HG02870 (cell line): ENCODE data around the gene TMEM80.

Source experiments
- ATAC-seq: cut with Tn5 transposase; IDR thresholded peaks from one replicate; pipeline ENCODE4 v1.9.1; 2021; ENCODE audit warnings: mild to moderate bottlenecking, moderate library complexity; ENCODE audit not compliant: unreplicated experiment

Gene TMEM80

DNA sequence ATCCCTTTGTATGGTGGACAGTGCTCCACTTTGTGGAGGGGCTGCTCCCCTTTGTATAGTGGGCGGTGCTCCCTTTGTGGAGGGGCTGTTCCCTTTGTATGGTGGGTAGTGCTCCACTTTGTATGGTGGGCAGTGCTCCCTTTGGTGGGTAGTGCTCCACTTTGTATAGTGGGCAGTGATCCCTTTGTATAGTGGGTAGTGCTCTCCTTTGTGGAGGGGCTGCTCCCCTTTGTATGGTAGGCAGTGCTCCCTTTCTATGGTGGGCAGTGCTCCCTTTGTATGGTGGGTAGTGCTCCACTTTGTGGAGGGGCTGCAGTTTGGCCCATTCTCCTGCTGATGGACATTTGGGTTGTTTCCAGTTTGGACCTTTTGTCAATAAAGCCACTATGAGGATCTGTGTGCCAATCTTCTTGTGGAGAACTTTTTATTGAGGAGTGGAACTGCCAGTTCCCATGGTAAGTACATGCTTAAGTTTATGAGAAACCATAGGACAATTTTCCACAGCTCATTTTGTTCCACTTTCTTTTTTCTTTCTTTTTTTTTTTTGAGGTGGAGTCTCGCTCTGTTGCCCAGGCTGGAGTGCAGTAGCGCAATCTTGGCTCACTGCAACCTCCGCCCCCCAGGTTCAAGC lies 47.1 kb downstream of the TMEM80 start:
- ATAC-seq: no peak

DNA sequence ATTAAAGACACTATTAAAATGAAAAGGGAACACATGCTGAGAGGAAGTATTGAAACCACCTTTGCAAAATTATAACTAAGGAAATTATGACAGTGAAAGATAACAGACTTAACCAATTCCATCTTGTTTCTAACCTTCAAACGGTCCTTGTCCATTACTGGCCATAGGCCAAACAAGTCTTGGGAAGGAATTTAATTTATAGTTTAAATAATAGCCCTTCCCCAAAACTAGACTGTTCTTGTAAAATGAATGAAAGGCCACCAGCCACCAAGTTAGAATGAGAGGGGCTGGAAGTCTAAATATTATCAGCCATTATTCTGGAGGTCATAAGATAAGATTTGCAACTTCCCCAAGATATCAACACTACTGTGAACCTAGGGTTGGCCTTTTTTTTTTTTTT lies 49.8 kb downstream of the TMEM80 start:
- no peak for ATAC-seq

DNA sequence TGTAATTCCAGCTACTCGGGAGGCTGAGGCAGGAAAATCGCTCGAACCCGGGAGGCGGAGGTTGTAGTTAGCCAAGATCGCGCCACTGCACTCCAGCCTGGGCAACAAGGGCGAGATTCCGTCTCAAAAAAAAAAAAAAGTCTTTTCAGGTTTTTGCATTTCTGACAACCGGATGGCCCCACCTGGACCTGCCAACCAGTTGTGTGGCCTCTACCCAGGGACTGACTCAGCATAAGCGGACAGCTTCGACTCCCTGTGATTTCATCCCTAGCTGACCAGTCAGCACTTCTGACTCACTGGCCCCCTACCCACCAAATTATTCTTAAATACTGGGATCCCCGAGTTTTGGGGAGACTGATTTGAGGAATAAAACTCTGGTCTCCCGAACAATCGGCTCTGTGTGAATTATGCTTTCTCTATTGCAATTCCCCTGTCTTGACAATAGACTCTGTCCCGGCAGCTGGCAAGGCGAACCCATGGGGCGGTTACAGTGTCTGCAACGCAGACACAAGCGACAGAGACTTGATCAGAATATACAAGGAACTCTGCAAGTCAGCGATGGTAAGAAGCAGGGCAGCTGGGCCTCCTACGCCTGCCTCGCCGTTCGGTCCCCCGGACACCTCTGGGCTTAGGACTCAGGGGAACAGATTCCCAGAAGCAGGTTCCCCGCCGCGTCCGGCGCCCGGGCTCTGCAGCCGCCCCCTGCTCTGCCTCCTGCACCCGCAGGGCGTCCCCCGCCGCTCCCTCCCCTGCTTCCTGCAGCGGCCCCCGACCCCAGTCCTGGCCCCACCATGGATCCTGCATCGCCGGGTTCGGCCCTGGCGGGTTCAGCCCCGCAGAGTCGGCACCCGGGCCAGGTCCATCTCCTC lies 50.9 kb downstream of the TMEM80 start:
- ATAC-seq: peak; percentile 24

DNA sequence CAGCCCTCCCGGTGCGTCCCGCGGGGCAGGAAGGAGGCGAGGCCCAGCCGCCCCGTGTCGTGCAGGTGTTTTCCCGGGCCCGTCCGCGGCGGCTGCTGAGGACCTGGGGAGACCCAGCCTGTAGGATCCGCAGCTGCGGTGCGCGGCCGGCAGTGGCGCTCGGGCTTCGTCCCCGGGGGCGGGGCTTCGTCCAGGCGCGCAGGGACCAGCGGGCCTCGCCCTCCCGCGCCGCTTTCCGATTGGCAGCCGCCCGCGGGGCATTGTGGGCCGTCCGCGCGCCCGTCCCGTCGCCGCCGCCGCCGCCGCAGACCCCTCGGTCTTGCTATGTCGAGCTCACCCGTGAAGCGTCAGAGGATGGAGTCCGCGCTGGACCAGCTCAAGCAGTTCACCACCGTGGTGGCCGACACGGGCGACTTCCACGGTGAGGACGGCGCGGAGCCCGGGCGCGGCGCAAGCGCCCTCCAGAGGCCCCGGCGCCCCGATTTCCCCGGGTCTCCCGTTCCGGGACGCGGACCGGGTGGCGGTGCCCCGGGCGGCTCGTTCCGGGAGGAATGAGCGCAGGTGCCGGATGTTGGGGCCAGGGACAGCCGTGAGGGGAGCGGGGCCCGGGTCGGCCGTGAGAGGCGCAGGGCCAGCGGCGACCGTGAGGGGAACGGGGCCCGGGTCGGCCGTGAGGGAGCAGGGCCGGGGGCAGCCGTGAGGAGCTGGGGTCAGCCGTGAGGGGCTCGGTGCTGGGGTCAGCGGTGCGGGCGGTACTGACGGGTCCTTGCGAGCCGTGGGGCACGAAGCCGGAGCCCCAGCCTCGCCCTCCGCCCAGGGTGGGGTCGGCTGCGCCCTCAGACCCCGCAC lies 51.8 kb downstream of the TMEM80 start, which contains the start of gene TALDO1:
TALDO1 (plus strand) TSS at position 307 of the 849 bp plus-strand sequence; CDS start at position 325, 18 bp downstream.
- ATAC-seq: peak; percentile 84

DNA sequence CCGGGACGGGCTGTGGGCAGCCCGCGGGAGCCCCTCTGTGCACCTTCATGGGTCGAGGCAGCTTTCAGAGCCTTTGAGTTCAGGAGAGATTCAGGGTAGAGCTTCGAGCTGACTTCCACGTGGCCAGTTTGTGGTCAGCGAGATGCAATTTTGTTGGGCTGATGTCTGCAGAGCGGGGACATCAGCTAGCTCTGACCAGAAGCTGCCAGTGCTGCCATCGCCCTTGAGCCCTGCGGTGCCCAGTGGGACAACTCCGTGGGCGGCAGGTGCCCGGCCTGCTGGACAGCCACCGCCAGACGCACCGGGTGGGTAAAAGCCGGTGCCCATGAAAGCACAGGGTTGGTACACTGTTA lies 52.4 kb downstream of the TMEM80 start:
- ATAC-seq: no peak

DNA sequence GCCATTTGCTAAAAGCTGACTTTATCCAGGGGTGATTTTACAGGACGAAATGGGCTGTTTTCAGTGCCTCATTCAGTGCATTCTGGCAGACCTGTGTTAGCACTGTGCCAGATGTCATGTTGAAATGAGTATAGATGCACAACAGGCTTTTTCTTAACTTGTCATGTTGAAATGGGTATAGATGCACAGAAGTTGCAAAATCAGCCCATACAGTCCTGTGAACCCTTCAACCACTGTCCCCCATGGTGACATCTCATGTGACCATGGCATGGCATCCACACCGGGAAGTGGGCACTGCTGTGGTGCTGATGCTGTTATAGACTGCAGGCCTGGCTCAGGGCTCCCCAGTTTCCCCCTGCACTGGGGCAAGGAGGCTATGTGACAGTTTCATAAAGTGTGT lies 54.1 kb downstream of the TMEM80 start:
- no peak for ATAC-seq
